SH-SY5Y (cell line): ENCODE measurements around the gene FLVCR2.

ENCODE experiments used
- GATA2 ChIP-seq: IDR thresholded peaks from 2 replicates; pipeline ENCODE4 v1.6.1; 2011; ENCODE audit warnings: mild to moderate bottlenecking, low read depth, low read length
- GATA3 ChIP-seq: IDR thresholded peaks from 2 replicates; pipeline ENCODE4 v1.6.1; 2011; ENCODE audit warnings: low read depth, mild to moderate bottlenecking, low read length, moderate library complexity

- no peak for TF ChIP-seq GATA3
- TF ChIP-seq GATA2: no peak
These were observed 25.3 kb upstream of the FLVCR2 start for GRCh38 chr14:75553157-75553556.
